Peyer's patch (tissue), 4 donors: Measurements from ENCODE around the gene IGFL2.

Experiments
- CTCF ChIP-seq, 6 experiments: fragments of 450-650 bp in 4 of 6; fragments of 200-600 bp in 2 of 6; sonication (generic) in 1 of 6; IDR thresholded peaks; one replicate each; pipeline ENCODE4 v1.5.1; 2017 to 2019; ENCODE audit warnings: antibody characterized with exemption in 6 of 6, mild to moderate bottlenecking in 3 of 6, moderate library complexity in 1 of 6
- POLR2A ChIP-seq, 2 donors: fragments of 450-650 bp; IDR thresholded peaks; one replicate each; pipeline ENCODE4 v1.5.1; 2017; ENCODE audit warnings: antibody characterized with exemption in 2 of 2, mild to moderate bottlenecking in 2 of 2, moderate library complexity in 2 of 2

DNA sequence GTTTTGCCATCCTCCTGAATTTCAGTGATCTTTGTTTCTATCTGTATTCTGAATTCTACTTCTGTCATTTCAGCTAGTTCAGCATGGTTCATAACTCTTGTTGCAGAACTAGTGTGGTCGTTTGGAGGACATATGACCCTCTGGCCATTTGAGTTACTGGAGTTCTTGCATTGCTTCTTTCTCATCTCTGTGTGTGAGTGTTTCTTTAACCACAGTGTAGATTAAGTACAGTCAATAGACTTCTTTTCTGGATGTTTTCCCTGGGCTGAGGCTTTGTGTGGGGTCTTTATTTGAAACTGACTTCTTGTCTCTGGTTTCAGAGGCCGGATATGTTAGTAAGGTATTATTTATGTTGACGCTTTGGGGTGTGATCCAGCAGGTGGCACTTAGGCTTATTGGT lies 14.7 kb downstream of the IGFL2 start:
- TF ChIP-seq CTCF (IDR thresholded peaks at IDR 0.05) (no peak), POLR2A (IDR thresholded peaks at IDR 0.05) (no peak)
